Activated CD4-positive, alpha-beta T cell treated with anti-CD3 and anti-CD28 coated beads, Interleukin-10, Interleukin-2, amounts not matched to agents 100 ng/mL and 50 ng/mL, durations not matched to agents 16 hours and 8 hours (primary cell): ENCODE results near the gene FBXO46.
A peak's percentile ranks its signal among the peaks of the same experiment; 100 is the strongest.

ENCODE experiments used
- DNase-seq: peaks from one replicate; pipeline ENCODE4 v3.0.0-alpha.2; 2020

The FBXO46 gene

DNA sequence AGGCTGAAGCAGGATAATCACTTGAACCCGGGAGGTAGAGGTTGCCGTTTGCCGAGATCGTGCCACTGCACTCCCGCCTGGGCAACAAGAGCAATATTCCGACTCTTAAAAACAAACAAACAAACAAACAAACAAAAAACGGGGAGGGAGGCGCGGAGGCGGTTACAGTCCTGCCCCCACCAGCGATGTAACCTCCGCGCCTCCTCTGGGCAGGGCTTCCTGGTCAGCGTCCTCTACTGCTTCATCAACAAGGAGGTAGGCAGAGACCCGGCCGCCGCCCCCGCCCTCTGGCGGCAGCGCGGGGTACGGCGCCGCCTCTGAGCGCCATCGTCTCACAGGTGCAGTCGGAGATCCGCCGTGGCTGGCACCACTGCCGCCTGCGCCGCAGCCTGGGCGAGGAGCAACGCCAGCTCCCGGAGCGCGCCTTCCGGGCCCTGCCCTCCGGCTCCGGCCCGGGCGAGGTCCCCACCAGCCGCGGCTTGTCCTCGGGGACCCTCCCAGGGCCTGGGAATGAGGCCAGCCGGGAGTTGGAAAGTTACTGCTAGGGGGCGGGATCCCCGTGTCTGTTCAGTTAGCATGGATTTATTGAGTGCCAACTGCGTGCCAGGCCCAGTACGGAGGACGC lies 49.2 kb downstream of the FBXO46 start:
- peak; percentile 93 for DNase-seq

DNA sequence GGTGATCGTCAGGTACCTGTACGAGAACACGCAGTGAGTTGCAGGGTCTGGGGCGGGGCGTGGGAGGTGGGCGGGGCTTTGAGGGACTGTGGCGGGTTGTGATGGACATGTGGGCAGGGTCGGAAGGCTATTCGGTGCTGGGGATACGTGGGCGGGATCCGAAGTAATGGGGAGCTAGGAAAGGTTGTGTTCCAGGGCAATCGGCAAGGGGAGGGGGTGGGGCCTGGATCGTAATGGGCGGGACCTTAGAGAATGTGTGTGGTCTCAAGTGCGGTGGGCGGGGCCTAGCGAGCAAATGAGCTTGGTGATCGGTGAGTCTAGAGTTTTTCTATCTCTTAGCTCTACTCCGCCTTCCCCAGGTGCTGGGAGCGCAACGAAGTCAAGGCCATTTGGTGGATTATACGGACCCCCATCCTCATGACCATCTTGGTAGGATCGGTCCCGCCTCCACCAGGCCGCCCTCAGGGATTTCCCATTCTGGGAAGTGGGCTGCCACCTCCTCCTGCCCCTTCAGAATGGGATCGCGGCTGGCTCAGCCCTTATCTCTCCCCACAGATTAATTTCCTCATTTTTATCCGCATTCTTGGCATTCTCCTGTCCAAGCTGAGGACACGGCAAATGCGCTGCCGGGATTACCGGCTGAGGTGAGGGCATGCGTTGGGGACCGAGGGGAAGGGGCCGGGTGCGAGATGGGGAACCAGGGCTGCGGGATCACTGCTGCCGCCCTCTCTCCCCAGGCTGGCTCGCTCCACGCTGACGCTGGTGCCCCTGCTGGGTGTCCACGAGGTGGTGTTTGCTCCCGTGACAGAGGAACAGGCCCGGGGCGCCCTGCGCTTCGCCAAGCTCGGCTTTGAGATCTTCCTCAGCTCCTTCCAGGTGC lies 53.1 kb downstream of the FBXO46 start:
- DNase-seq = peak; percentile 83

DNA sequence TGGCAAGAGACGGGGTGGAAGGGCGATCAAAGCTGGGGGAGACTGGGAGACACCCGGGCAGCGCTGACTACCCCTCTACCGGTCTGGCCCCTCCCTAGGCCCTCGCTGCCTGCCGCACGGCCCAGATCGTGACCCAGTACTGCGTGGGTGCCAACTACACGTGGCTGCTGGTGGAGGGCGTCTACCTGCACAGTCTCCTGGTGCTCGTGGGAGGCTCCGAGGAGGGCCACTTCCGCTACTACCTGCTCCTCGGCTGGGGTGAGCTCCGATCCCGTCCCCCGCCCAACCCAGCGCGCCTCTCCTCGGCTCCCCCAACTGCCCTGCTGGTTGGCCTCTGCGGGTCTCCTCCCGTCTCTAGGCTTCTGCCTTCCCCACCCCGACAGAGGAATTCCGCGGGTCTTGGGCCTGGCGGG lies 53.8 kb downstream of the FBXO46 start:
- peak; percentile 26 for DNase-seq

DNA sequence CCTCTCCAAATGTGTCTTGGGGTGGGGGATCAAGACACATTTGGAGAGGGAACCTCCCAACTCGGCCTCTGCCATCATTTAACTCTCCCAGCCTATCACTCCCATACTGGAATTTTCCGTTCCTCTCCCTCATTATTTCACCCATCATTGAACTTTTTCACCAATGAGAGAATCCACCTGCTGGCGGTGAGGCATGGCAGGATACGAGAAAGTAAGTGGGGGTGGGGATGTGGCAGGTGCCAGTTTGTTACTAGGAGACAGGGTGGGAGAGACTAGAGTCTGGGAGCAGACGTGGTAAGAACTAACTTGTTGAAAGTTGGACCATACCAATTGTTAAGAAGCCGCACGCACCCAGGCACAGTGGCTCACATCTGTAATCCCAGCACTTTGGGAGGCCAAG lies 55.8 kb downstream of the FBXO46 start:
- DNase-seq = no peak

DNA sequence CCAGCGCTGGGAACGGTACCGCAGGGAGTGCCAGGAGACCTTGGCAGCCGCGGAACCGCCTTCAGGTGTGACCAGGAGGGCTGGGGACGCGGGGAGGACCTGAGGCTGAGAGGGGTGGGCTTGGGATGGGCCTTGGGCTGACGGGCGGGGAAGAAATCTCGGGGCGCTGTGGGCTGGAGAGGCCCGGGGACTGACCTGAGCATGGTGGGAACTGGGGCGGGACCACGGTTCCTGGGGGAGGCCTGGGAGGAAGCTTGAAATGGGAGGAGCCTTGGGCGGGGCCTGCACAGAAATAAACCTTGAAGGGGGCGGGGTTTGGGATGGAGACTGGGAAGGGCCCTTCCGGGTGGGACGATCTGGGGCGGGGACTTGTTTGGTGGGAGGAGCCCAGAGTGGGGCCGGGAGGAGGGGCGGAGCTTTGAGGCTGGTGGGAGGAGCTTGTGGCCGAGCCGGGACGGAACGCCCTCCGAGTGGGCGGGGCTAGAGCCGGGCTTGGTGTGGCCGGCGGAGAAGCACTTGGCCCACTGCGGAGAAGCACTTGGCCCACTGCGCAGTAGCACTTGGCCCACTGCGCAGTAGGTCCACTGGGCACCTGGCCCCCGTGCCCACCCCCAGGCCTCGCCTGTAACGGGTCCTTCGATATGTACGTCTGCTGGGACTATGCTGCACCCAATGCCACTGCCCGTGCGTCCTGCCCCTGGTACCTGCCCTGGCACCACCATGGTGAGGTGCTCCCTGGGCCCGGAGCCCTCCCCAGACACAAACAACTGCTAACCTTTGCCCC lies 59.8 kb downstream of the FBXO46 start:
- DNase-seq = peak; percentile 90

DNA sequence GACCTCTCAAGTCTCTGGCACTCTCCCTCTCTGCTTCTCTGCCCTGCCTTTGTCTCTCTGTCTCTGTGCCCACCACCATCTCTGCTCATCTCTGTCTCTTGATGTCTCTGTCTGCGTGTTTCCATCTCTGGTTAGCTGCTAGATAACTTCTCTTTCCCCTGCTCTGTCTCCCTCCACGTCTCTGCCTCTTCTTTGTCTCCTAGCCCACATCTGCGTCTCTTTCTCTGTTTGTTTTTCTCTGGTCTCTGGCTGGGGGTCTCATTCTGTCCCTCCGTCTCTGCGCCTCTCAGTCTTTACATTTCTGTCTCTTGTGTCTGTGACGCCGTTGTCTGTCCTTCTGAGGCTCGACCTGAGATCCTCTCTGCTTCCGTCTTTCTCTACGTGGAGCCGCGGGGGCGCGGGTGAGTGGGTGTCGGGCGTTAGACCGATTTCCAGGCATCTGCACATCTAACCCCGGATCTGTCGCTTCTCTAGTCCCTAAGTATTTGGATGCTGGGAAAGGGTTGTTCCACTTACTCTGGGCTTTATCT lies 62.3 kb downstream of the FBXO46 start:
- DNase-seq = peak; percentile 23

DNA sequence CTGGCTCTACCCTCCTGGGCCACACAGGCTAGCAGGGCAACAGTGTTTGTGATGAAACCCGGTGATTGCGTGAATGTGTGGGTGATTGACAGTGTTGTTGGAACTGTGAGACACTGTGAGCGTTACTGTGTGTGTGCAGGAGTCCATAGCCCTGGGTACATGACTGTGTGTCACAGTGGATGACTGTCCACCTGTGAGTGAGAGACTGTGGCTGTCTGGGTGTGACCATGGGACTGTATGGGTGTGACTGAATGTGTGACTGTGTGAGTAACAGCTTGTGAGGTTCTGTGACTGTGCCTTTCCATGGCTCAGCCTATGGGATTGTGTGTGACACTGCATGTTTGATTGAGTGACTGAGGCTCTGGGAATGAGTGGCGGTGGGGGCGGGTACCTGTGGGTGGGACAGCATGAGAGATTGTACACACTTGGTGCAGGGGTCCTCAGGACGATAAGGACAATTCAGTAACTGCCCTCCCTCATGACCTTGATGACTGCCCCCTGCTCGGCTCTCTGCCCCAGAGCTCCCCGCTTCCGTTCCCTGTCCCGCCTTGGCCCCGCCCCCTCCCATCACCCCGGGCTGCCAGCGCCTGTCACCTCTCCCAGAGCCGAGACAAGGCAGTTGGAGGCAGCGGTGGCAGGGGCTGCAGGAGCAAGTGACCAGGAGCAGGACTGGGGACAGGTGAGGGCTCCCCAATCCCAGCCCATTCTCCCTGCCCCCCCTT lies 62.9 kb downstream of the FBXO46 start, which contains the start of gene GIPR:
Gene GIPR (plus strand): TSS at position 602 of the 722 bp plus-strand sequence. CDS start 1,300 bp downstream, outside the sequence.
- peak; percentile 76 for DNase-seq

DNA sequence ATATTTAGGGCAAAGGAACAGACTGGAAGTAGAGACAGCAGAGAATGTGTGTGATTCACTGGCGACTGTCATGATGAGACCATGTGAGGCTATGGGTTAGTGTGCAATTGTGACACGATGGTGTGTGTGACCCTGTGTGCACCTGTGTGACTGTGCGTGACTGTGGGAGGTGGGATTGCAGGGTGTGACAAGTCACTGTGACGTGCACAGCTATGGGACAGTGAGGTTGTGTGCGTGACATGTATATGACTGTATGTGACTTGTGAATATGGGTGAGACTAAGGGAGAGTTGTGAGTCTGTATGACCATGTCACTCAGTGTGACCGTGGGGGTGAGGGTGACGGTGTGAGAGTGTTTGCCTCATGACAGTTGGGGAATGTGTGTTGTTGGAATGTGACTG lies 66.1 kb downstream of the FBXO46 start:
- no peak for DNase-seq

DNA sequence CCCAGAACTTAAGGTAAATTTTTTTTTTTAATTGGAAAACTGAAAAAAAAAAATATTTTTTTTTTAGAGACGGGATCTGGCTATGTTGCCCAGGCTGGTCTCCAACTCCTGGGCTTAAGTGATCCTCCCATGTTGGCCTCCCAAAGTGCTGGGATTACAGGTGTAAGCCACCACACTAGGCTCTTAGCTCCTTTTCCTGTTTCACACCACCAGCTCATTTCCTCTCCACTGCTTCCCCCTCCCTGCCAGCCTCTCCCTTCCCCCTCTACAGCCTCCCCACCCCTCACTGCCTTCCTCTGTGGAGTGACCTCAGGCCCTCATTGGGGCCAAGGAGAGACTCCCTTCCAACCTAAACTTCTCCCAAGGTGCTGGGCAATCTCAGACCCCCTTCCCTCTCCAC lies 66.9 kb downstream of the FBXO46 start:
- DNase-seq = no peak

DNA sequence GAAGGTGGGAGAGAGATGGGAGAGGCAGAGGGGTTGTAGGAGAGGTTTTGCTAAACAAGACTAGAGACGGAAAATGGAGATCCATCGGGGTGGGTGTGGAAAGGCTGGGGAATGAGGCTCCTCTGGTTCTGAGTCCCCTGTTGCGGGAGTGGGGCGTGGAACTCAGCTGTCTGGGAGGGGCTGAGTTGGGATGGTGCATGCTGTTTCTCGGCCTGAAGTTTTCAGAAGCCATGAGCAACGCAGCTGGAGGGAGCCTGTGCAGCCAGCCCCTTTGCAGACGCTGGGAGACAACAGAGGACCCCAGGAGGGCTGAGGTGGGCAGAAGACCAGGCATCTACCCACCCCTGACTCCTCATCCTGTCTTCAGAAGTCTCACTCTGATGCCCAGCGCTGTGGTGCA lies 70.1 kb downstream of the FBXO46 start:
- DNase-seq = no peak
